Heart left ventricle (tissue), 16 donors: ENCODE results near the gene PIMREG. TPM values are rescaled to one million over a fixed set of nuclear protein-coding genes. Genes with fewer than 3 reads are reported as not detected.

Experiments used
- ATAC-seq, 4 donors: fragments of 200-7000 bp; cut with Tn5 transposase; one replicate each; pipeline ENCODE4 v1.9.1; 2020 to 2022; ENCODE audit warnings: moderate library complexity in 4 of 4, mild to moderate bottlenecking in 3 of 4, moderate number of reproducible peaks in 1 of 4
- DNase-seq, 5 donors: peaks; one replicate each; pipeline ENCODE4 v3.0.0-alpha.2; 2020
- H3K27ac ChIP-seq, 12 donors: fragments of 200-600 bp; sonication (generic) in 4 of 12; one replicate each; pipeline versions ENCODE4 v1.5.0 to v1.8.0; 2016 to 2022; ENCODE audit warnings: mild to moderate bottlenecking in 2 of 12
- H3K27me3 ChIP-seq, 9 donors: fragments of 200-600 bp; sonication (generic) in 2 of 9; one replicate each; pipeline versions ENCODE4 v1.5.1 to v1.8.0; 2016 to 2022; ENCODE audit warnings: mild to moderate bottlenecking in 3 of 9
- H3K36me3 ChIP-seq, 9 donors: fragments of 200-600 bp; sonication (generic) in 2 of 9; one replicate each; pipeline versions ENCODE4 v1.5.0 to v1.8.0; 2018 to 2022; ENCODE audit warnings: mild to moderate bottlenecking in 2 of 9
- H3K4me1 ChIP-seq, 12 donors: fragments of 200-600 bp; sonication (generic) in 4 of 12; one replicate each; pipeline versions ENCODE4 v1.5.0 to v1.8.0; 2016 to 2022; ENCODE audit warnings: mild to moderate bottlenecking in 3 of 12
- H3K4me3 ChIP-seq, 12 donors: fragments of 200-600 bp; sonication (generic) in 4 of 12; one replicate each; pipeline versions ENCODE4 v1.5.0 to v1.8.0; 2017 to 2022; ENCODE audit warnings: mild to moderate bottlenecking in 9 of 12, moderate library complexity in 4 of 12
- H3K9me3 ChIP-seq, 12 donors: fragments of 200-600 bp; sonication (generic) in 4 of 12; one replicate each; pipeline versions ENCODE4 v1.5.0 to v1.8.0; 2016 to 2022; ENCODE audit warnings: mild to moderate bottlenecking in 1 of 12
- CTCF ChIP-seq, 12 donors: fragments of 200-600 bp; sonication (generic) in 4 of 12; IDR thresholded peaks; one replicate each; pipeline versions ENCODE4 v1.5.0 to v1.8.0; 2018 to 2022; ENCODE audit warnings: antibody characterized with exemption in 12 of 12, mild to moderate bottlenecking in 5 of 12
- POLR2A ChIP-seq, 2 donors: fragments of 450-650 bp; IDR thresholded peaks; one replicate each; pipeline ENCODE4 v1.6.1; 2017; ENCODE audit warnings: antibody characterized with exemption in 2 of 2, mild to moderate bottlenecking in 2 of 2, moderate library complexity in 2 of 2
- WGBS, 4 donors: extraction: QIAGEN DNeasy Blood & Tissue Kit in 2 of 4; methylation state at CpG; one replicate each; pipeline versions ENCODE4 v1.1.5 to v1.1.7; 2013 to 2018; 5-methylcytosine and 5-hydroxymethylcytosine counted together
- intact Hi-C, 10 donors: fragments of 100-400 bp; cut with DNase I; formaldehyde crosslinking; loops; one replicate each; pipeline versions ENCODE4 v1.11.1 to v1.14.2; 2022
- polyA plus RNA-seq, 2 donors: library from polyadenylated mRNA; stranded (reverse); fragments of 200-250 nt; gene quantifications; one replicate each; pipeline ENCODE4 v1.2.3, GENCODE V29; 2013
- total RNA-seq, 9 donors: library from RNA; depleted of rRNA in 2 of 9; stranded (reverse); fragments of >200 nt in 2 of 9; fragmentation: NEBNext Ultra II Directional in 3 of 9; extraction: Animal tissue kit (Norgen Biotek cat#: 25700) in 3 of 9; gene quantifications; one replicate each; pipeline versions ENCODE4 v1.1.0 to v1.2.4, GENCODE V29; 2016 to 2023
- donor health status: ischemic (EF 13 %, LVEDD 7.1; RV severe dilation, severe dysfunction).
- donor health status: healthy with polysubstance abuse.
- donor health status: DM: no; HTN: yes; CAD: no.
- donor health status: DM: no; HTN: no; CAD: no.
- donor health status: ischemic (EF 25% LVEDD 6.9; RV normal size, moderate dysfunction).
- donor health status: ischemic (EF 25% LVEDD 5.7; RV mildly dilated, moderate dysfunction).
- donor health status: healthy.
- donor health status: DM: yes; HTN: yes; CAD: no.
- donor health status: ischemic (EF 35%, LVEDD 5.7; RV mildly dilated, moderate dysfunction).
- donor health status: nonischemic (EF 11% LVEDD 7.7; RV severe dilation, severe dysfunction).
- donor health status: DM: yes; HTN: yes; CAD: no.
- donor health status: PGD.
- donor health status: ischemic (EF 29% LVEDD 5.4; RV normal size, mild dysfunction).
- donor health status: nonischemic (EF 23%, LVEDD 6.1; RV moderate dilation, normal function).

The PIMREG gene
- total and polyA plus RNA-seq, 11 donors, result 0.21 to 4.6 (median 0.62) TPM; not detected in 5

GRCh38 chr17:6474906-6475305 lies 30.7 kb downstream of the PIMREG start:
- no peak overlapping the region for H3K4me3 ChIP-seq
- H3K36me3 ChIP-seq, result no peaks in the 10 kb centered on the region
- TF ChIP-seq CTCF (IDR thresholded peaks at IDR 0.05) (no peak), POLR2A (IDR thresholded peaks at IDR 0.05) (no peak)
- no peaks in the 10 kb centered on the region for H3K4me1 ChIP-seq
- intact Hi-C loops, result loop anchor here in 7 of 10 donors (5.0 to 10.0 kb wide), 5 partner anchors 70 to 100 kb away; partner anchors contain the start of gene PITPNM3 (in 3 of the 7)
- H3K27ac ChIP-seq, result peak overlapping the region in 1 of 12 donors; percentile 17
- H3K27me3 ChIP-seq, result peaks cover 0 to 4% (median 0%) of the 10 kb centered on the region in 9 donors
- H3K9me3 ChIP-seq, result no peaks in the 10 kb centered on the region
- DNase-seq, result no peak
- ATAC-seq, result no peak
- WGBS, 4 donors, result 74 to 77% (median 75%) methylated on average over 4 to 7 of the region's 7 CpGs

GRCh38 chr17:6475411-6475810 lies 31.2 kb downstream of the PIMREG start:
- Histone ChIP-seq H3K4me3 (no peak overlapping the region), H3K27me3 (peaks cover 0 to 6% (median 0%) of the 10 kb centered on the region in 9 donors), H3K4me1 (no peaks in the 10 kb centered on the region), H3K36me3 (no peaks in the 10 kb centered on the region), H3K27ac (peak overlapping the region in 1 of 12 donors; percentile 17), H3K9me3 (no peaks in the 10 kb centered on the region)
- no peak for ATAC-seq
- DNase-seq, result no peak
- TF ChIP-seq CTCF (IDR thresholded peaks at IDR 0.05), result no peak
- no peak for TF ChIP-seq POLR2A (IDR thresholded peaks at IDR 0.05)
- intact Hi-C loops, result loop anchor here in 7 of 10 donors (5.0 to 10.0 kb wide), 5 partner anchors 69 to 99 kb away; partner anchors contain the start of gene PITPNM3 (in 3 of the 7)
- WGBS, 4 donors, result 81 to 89% (median 84%) methylated on average over 4 of the region's 4 CpGs

- Histone ChIP-seq H3K27ac (no peak overlapping the region), H3K4me3 (no peak overlapping the region), H3K9me3 (no peaks in the 10 kb centered on the region), H3K4me1 (no peaks in the 10 kb centered on the region), H3K36me3 (no peaks in the 10 kb centered on the region), H3K27me3 (peaks cover 0 to 15% (median 0%) of the 10 kb centered on the region in 9 donors)
- no peak for DNase-seq
- ATAC-seq, result no peak
- TF ChIP-seq CTCF (IDR thresholded peaks at IDR 0.05), result no peak
- no peak for TF ChIP-seq POLR2A (IDR thresholded peaks at IDR 0.05)
- intact Hi-C loops, result loop anchor here in 7 of 10 donors (5.0 to 10.0 kb wide), 5 partner anchors 69 to 99 kb away; partner anchors contain the start of gene PITPNM3 (in 3 of the 7)
- WGBS, 4 donors, result 58 to 69% (median 62%) methylated on average over 8 of the region's 8 CpGs
Measured at GRCh38 chr17:6476076-6476809, 32.0 kb downstream of the PIMREG start.

GRCh38 chr17:6476810-6477179 lies 32.5 kb downstream of the PIMREG start:
- DNase-seq, result peak in 1 of 5 donors; percentile 38
- no peak for ATAC-seq
- no peaks in the 10 kb centered on the region for H3K36me3 ChIP-seq
- H3K4me3 ChIP-seq, result no peak overlapping the region
- no peaks in the 10 kb centered on the region for H3K9me3 ChIP-seq
- no peak overlapping the region for H3K27ac ChIP-seq
- intact Hi-C loops, result loop anchor here in 7 of 10 donors (5.0 to 10.0 kb wide), 5 partner anchors 68 to 98 kb away; partner anchors contain the start of gene PITPNM3 (in 3 of the 7)
- TF ChIP-seq CTCF (IDR thresholded peaks at IDR 0.05), result no peak
- TF ChIP-seq POLR2A (IDR thresholded peaks at IDR 0.05), result no peak
- WGBS, 4 donors, result 64 to 86% (median 70%) methylated on average over 8 to 10 of the region's 10 CpGs
- peaks cover 0 to 17% (median 0%) of the 10 kb centered on the region in 9 donors for H3K27me3 ChIP-seq
- H3K4me1 ChIP-seq, result no peaks in the 10 kb centered on the region
